Endothelial cell (in vitro differentiated cells): ENCODE results near the gene PCDHGA11. TPM values are rescaled to one million over a fixed set of nuclear protein-coding genes. Genes with fewer than 3 reads are reported as not detected.
"Not testable (repeated sequence)": the region's sequence is repeated elsewhere in the genome, so short reads cannot be mapped to it uniquely, and the experiment has no call there.

ENCODE experiments used
- DNase-seq: peaks from one replicate; pipeline ENCODE4 v3.0.0; 2021; ENCODE audit warnings: low spot score
- H3K27ac Mint-ChIP-seq: one replicate; pipeline ENCODE4 v1.8.0; 2021; ENCODE audit warnings: mixed read lengths, inconsistent platforms; ENCODE audit not compliant: unreplicated experiment
- H3K27me3 Mint-ChIP-seq: one replicate; pipeline ENCODE4 v1.8.0; 2021; ENCODE audit warnings: mild to moderate bottlenecking, moderate library complexity, mixed read lengths, inconsistent platforms; ENCODE audit not compliant: unreplicated experiment
- H3K36me3 Mint-ChIP-seq: one replicate; pipeline ENCODE4 v1.8.0; 2021; ENCODE audit warnings: mild to moderate bottlenecking, low read depth, mixed read lengths, inconsistent platforms; ENCODE audit not compliant: unreplicated experiment
- H3K4me1 Mint-ChIP-seq: one replicate; pipeline ENCODE4 v1.8.0; 2021; ENCODE audit warnings: mild to moderate bottlenecking, mixed read lengths, inconsistent platforms; ENCODE audit not compliant: unreplicated experiment
- H3K4me3 Mint-ChIP-seq: one replicate; pipeline ENCODE4 v1.8.0; 2021; ENCODE audit warnings: mild to moderate bottlenecking, mixed read lengths, inconsistent platforms; ENCODE audit not compliant: unreplicated experiment
- H3K9me3 Mint-ChIP-seq: one replicate; pipeline ENCODE4 v1.8.0; 2021; ENCODE audit warnings: mixed read lengths, inconsistent platforms; ENCODE audit not compliant: unreplicated experiment
- total RNA-seq: library from RNA; stranded (reverse); fragmentation: NEBNext Ultra II Directional; extraction: Animal tissue kit (Norgen Biotek cat#: 25700); gene quantifications from one replicate; pipeline ENCODE4 v1.2.1, GENCODE V29; 2021; ENCODE audit not compliant: unreplicated experiment
- TF ChIP-seq, protein P1 (sequence below): fragments of 200-600 bp; sonication (generic); IDR thresholded peaks from one replicate; pipeline ENCODE4 v1.5.0; 2021; ENCODE audit warnings: antibody characterized with exemption; ENCODE audit not compliant: unreplicated experiment

The PCDHGA11 gene
- total RNA-seq, 1 donor from 2014 or later: 10.8 TPM

DNA sequence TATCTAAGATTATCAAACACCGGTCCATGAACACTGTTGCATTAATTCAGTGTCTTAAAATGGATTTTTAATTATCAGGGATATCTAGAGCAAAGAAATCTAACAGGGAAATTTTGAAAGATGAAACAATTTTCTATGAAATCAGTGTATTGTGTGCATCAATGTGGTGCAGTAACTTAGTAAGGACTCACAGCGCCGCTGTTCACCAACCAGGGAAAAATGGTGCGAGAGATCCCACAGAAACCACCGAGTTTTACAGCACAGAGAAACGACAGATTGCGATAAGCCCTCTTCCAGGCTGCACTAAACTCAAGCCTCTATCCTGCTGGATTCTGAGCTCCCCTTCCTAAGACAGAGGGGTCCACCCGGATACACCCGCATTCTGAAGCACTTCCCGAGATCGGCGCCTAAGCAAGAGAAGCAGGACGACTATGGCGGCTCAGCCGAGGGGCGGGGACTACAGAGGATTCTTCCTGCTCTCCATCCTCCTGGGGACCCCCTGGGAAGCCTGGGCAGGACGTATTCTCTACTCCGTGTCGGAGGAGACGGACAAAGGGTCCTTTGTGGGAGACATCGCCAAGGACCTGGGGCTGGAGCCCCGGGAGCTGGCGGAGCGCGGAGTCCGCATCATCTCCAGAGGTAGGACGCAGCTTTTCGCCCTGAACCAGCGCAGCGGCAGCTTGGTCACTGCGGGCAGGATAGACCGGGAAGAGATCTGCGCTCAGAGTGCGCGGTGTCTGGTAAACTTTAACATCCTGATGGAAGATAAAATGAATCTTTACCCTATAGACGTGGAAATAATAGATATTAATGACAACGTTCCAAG is 38.2 kb upstream of the PCDHGA11 start, which contains the start of gene PCDHGA7:
Gene PCDHGA7, plus strand, starts transcription at position 274 of the 826 bp plus-strand sequence. Its CDS starts 158 bp downstream, at position 432.
- Mint-ChIP-seq H3K27me3 (peaks cover 4% of the 10 kb centered on the region), H3K27ac (no peak within 1 kb of the TSS), H3K9me3 (peaks cover 22% of the 10 kb centered on the region), H3K4me1 (no peaks in the 10 kb centered on the region), H3K4me3 (peak within 1 kb of the TSS; percentile 89), H3K36me3 (peaks cover 52% of the 10 kb centered on the region)
- TF ChIP-seq, protein P1, sequence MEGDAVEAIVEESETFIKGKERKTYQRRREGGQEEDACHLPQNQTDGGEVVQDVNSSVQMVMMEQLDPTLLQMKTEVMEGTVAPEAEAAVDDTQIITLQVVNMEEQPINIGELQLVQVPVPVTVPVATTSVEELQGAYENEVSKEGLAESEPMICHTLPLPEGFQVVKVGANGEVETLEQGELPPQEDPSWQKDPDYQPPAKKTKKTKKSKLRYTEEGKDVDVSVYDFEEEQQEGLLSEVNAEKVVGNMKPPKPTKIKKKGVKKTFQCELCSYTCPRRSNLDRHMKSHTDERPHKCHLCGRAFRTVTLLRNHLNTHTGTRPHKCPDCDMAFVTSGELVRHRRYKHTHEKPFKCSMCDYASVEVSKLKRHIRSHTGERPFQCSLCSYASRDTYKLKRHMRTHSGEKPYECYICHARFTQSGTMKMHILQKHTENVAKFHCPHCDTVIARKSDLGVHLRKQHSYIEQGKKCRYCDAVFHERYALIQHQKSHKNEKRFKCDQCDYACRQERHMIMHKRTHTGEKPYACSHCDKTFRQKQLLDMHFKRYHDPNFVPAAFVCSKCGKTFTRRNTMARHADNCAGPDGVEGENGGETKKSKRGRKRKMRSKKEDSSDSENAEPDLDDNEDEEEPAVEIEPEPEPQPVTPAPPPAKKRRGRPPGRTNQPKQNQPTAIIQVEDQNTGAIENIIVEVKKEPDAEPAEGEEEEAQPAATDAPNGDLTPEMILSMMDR: no peak
- DNase-seq: no peak

DNA sequence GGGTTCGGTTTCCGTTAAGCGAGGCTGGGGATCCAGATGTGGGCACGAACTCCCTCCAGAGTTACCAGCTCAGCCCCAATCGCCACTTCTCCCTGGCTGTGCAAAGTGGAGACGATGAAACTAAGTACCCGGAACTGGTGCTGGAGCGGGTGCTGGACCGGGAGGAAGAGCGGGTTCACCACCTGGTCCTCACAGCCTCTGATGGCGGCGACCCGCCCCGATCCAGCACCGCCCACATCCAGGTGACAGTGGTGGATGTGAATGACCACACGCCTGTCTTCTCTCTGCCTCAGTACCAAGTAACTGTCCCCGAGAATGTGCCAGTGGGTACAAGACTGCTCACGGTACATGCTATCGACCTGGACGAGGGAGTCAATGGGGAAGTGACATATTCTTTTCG is 37.5 kb upstream of the PCDHGA11 start:
- Mint-ChIP-seq H3K4me3 (peak overlapping the region; percentile 89), H3K27ac (no peak overlapping the region), H3K9me3 (peaks cover 24% of the 10 kb centered on the region), H3K4me1 (no peaks in the 10 kb centered on the region), H3K27me3 (peaks cover 4% of the 10 kb centered on the region), H3K36me3 (peaks cover 54% of the 10 kb centered on the region)
- no peak for DNase-seq
- TF ChIP-seq, protein P1: no peak

DNA sequence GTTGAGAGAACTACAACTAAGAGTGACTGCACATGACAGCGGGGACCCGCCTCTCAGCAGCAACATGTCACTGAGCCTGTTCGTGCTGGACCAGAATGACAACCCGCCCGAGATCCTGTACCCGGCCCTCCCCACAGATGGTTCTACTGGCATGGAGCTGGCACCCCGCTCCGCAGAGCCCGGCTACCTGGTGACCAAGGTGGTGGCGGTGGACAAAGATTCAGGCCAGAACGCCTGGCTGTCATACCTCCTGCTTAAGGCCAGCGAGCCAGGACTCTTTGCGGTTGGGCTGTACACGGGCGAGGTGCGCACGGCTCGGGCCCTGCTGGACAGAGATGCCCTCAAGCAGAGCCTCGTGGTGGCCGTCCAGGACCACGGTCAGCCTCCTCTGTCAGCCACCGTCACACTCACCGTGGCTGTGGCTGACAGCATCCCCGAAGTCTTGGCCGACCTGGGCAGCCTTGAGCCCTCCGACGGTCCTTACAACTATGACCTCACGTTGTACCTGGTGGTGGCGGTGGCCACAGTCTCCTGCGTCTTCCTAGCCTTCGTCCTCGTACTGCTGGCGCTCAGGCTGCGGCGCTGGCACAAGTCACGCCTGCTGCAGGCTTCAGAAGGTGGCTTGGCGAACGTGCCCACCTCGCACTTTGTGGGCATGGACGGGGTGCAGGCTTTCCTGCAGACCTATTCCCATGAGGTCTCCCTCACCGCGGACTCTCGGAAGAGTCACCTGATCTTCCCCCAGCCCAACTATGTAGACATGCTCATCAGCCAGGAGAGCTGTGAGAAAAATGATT is 36.2 kb upstream of the PCDHGA11 start:
- Mint-ChIP-seq H3K4me1 (no peaks in the 10 kb centered on the region), H3K27me3 (peaks cover 4% of the 10 kb centered on the region), H3K9me3 (peaks cover 32% of the 10 kb centered on the region), H3K27ac (no peak overlapping the region), H3K4me3 (peak overlapping the region; percentile 62), H3K36me3 (peaks cover 65% of the 10 kb centered on the region)
- TF ChIP-seq, protein P1: no peak
- DNase-seq: no peak

DNA sequence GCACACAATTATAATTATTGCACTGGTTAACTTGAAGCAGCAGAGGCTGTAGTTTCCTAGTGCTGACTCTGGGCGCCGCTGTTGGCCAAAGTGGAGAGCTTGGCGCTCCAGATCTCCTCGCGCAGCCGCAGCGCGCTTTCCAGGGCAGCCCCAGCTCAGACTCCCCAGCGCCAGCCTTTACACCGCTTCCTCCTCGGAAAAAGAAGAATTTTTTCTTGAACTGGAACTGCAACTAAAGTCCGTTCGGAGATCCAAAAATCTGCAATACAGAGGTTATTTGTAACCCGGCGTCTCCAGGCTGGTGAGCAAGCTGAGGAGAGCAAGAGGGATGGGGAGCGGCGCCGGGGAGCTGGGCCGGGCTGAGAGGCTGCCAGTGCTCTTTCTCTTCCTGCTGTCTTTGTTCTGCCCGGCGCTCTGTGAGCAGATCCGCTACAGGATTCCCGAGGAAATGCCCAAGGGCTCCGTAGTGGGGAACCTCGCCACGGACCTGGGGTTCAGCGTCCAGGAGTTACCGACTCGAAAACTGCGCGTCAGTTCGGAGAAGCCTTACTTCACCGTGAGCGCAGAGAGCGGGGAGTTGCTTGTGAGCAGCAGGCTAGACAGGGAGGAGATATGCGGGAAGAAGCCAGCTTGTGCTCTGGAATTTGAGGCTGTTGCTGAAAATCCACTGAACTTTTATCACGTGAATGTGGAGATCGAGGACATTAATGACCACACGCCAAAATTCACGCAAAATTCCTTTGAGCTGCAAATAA is 33.1 kb upstream of the PCDHGA11 start, which contains the start of gene PCDHGB4:
Gene PCDHGB4, plus strand, starts transcription at position 142 of the 755 bp plus-strand sequence. Its CDS starts 187 bp downstream, at position 329.
- H3K27me3 Mint-ChIP-seq, H3K4me1 Mint-ChIP-seq: not testable (repeated sequence)
- TF ChIP-seq, protein P1: peak; percentile 13
- peaks cover 37% of the 10 kb centered on the region for H3K9me3 Mint-ChIP-seq
- peak within 1 kb of the TSS; percentile 48 for H3K27ac Mint-ChIP-seq
- peak; percentile 47 for DNase-seq
- peak within 1 kb of the TSS; percentile 81 for H3K4me3 Mint-ChIP-seq
- peaks cover 73% of the 10 kb centered on the region for H3K36me3 Mint-ChIP-seq
